Right lobe of liver (tissue), 4 donors: ENCODE measurements around the gene ADGRV1.

ENCODE experiments used
- CTCF ChIP-seq, 4 donors: fragments of 200-600 bp in 3 of 4; fragments of 450-650 bp in 1 of 4; IDR thresholded peaks; one replicate each; pipeline versions ENCODE4 v1.5.1 to v1.8.0; 2016 to 2022; ENCODE audit warnings: antibody characterized with exemption in 4 of 4, mild to moderate bottlenecking in 2 of 4
- POLR2A ChIP-seq: fragments of 450-650 bp; IDR thresholded peaks from one replicate; pipeline ENCODE4 v1.6.1; 2017; ENCODE audit warnings: antibody characterized with exemption, mild to moderate bottlenecking
- donor health status: DM: no; HTN: no; CAD: no.
- donor health status: DM: no; HTN: no; CAD: no.
- donor health status: DM: no; HTN: yes; CAD: no.

DNA sequence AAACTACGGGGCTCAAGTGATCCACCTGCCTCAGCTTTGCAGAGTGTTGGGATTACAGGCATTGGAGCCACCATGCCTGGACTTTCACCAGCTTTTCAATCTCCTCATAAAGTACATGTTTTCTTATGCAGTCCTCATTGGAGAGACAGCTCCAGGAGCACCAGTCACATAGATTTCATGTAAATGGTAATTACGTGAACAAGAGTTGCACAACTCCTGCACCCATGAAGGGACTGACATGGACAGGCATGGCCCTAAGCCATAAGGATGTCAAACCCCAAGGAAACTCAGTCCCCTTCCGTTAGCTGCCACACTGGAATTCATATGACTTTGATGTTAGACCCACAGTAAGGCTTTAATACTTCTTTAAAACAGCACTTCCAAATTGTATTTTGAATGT, 7.6 kb upstream of the ADGRV1 start:
- no peak for TF ChIP-seq POLR2A
- TF ChIP-seq CTCF (IDR thresholded peaks at IDR 0.05), result no peak
